Breast epithelium (tissue), 4 donors: ENCODE data around the gene MEIS2. TPM values are rescaled to one million over a fixed set of nuclear protein-coding genes. Genes with fewer than 3 reads are reported as not detected.

Experiments used
- DNase-seq, 2 donors: peaks; one replicate each; pipeline ENCODE4 v3.0.0-alpha.2; 2019; ENCODE audit warnings: low spot score in 2 of 2
- H3K27ac ChIP-seq, 2 donors: fragments of 200-600 bp; sonication (generic) in 1 of 2; one replicate each; pipeline ENCODE4 v1.5.1; 2016 to 2019; ENCODE audit warnings: mild to moderate bottlenecking in 1 of 2
- H3K27me3 ChIP-seq, 2 donors: fragments of 200-600 bp; sonication (generic) in 1 of 2; one replicate each; pipeline versions ENCODE4 v1.5.1 to v1.6.0; 2017 to 2019; ENCODE audit warnings: control low read depth in 1 of 2, mild to moderate bottlenecking in 1 of 2
- H3K36me3 ChIP-seq: fragments of 200-600 bp; one replicate; pipeline ENCODE4 v1.5.1; 2019
- H3K4me1 ChIP-seq, 2 donors: fragments of 200-600 bp; sonication (generic); one replicate each; pipeline ENCODE4 v1.5.1; 2016 to 2019; ENCODE audit warnings: control low read depth in 1 of 2
- H3K4me3 ChIP-seq, 3 donors: fragments of 200-600 bp; sonication (generic); 1 replicate in 2 of 3; 2 replicates in 1 of 3; pipeline ENCODE4 v1.5.1; 2016 to 2019; ENCODE audit warnings: mild to moderate bottlenecking in 3 of 3, moderate library complexity in 2 of 3
- H3K9me3 ChIP-seq, 2 donors: fragments of 200-600 bp; sonication (generic) in 1 of 2; one replicate each; pipeline ENCODE4 v1.5.1; 2016 to 2019; ENCODE audit warnings: control low read depth in 1 of 2
- CTCF ChIP-seq, 3 donors: fragments of 450-650 bp; IDR thresholded peaks; one replicate each; pipeline ENCODE4 v1.5.1; 2016 to 2017; ENCODE audit warnings: antibody characterized with exemption in 3 of 3, mild to moderate bottlenecking in 3 of 3, moderate library complexity in 3 of 3
- POLR2A ChIP-seq: fragments of 450-650 bp; IDR thresholded peaks from one replicate; pipeline ENCODE4 v1.6.1; 2016; ENCODE audit warnings: antibody characterized with exemption, mild to moderate bottlenecking, moderate library complexity
- POLR2AphosphoS5 ChIP-seq, 3 donors: sonication (generic); formaldehyde crosslinking; IDR thresholded peaks; one replicate each; pipeline ENCODE4 v1.6.1; 2017; ENCODE audit warnings: antibody characterized with exemption in 3 of 3
- intact Hi-C: fragments of 100-400 bp; cut with DNase I; formaldehyde crosslinking; loops from one replicate; pipeline ENCODE4 v1.15.1; 2023; ENCODE audit warnings: low total_unique reads
- total RNA-seq, 3 donors: library from RNA; depleted of rRNA; stranded (reverse); fragments of >200 nt; gene quantifications; one replicate each; pipeline ENCODE4 v1.1.0, GENCODE V29; 2016

MEIS2 gene
- total RNA-seq, 3 donors from 2014 or later = 18.2 to 55.8 (median 28.5) TPM

GRCh38 chr15:36877294-36877693 lies 223.1 kb downstream of the MEIS2 start:
- DNase-seq = no peak
- intact Hi-C loops = no loop called here
- Histone ChIP-seq H3K27ac (no peak overlapping the region), H3K4me1 (no peaks in the 10 kb centered on the region), H3K9me3 (no peaks in the 10 kb centered on the region), H3K4me3 (no peak overlapping the region), H3K27me3 (peaks cover 0 to 25% of the 10 kb centered on the region in 2 donors), H3K36me3 (no peaks in the 10 kb centered on the region)
- TF ChIP-seq POLR2AphosphoS5 (IDR thresholded peaks at IDR 0.05) (no peak), CTCF (IDR thresholded peaks at IDR 0.05) (no peak), POLR2A (no peak)

GRCh38 chr15:36875740-36876334 lies 224.5 kb downstream of the MEIS2 start:
- DNase-seq = no peak
- Histone ChIP-seq H3K27ac (no peak overlapping the region), H3K9me3 (no peaks in the 10 kb centered on the region), H3K4me3 (no peak overlapping the region), H3K27me3 (peaks cover 0 to 10% of the 10 kb centered on the region in 2 donors), H3K4me1 (no peaks in the 10 kb centered on the region), H3K36me3 (no peaks in the 10 kb centered on the region)
- TF ChIP-seq POLR2AphosphoS5 (IDR thresholded peaks at IDR 0.05) = no peak
- TF ChIP-seq CTCF (IDR thresholded peaks at IDR 0.05) = no peak
- no peak for TF ChIP-seq POLR2A
- intact Hi-C loops = no loop called here

- no peak overlapping the region for H3K4me3 ChIP-seq
- TF ChIP-seq POLR2AphosphoS5 (IDR thresholded peaks at IDR 0.05) (no peak), CTCF (IDR thresholded peaks at IDR 0.05) (no peak), POLR2A (no peak)
- no peaks in the 10 kb centered on the region for H3K4me1 ChIP-seq
- DNase-seq = no peak
- H3K9me3 ChIP-seq = no peaks in the 10 kb centered on the region
- H3K36me3 ChIP-seq = no peaks in the 10 kb centered on the region
- peaks cover 0 to under 1% of the 10 kb centered on the region in 2 donors for H3K27me3 ChIP-seq
- intact Hi-C loops = no loop called here
- no peak overlapping the region for H3K27ac ChIP-seq
Observed at GRCh38 chr15:36874930-36875329, 225.4 kb downstream of the MEIS2 start.

- no peaks in the 10 kb centered on the region for H3K27me3 ChIP-seq
- intact Hi-C loops = no loop called here
- no peak for DNase-seq
- no peaks in the 10 kb centered on the region for H3K36me3 ChIP-seq
- no peak overlapping the region for H3K27ac ChIP-seq
- H3K4me3 ChIP-seq = no peak overlapping the region
- no peaks in the 10 kb centered on the region for H3K9me3 ChIP-seq
- H3K4me1 ChIP-seq = no peaks in the 10 kb centered on the region
- TF ChIP-seq POLR2A = no peak
- no peak for TF ChIP-seq CTCF (IDR thresholded peaks at IDR 0.05)
- no peak for TF ChIP-seq POLR2AphosphoS5 (IDR thresholded peaks at IDR 0.05)
Observed at GRCh38 chr15:36867436-36867835, 232.9 kb downstream of the MEIS2 start.

- no peaks in the 10 kb centered on the region for H3K9me3 ChIP-seq
- no peak overlapping the region for H3K4me3 ChIP-seq
- no peaks in the 10 kb centered on the region for H3K27me3 ChIP-seq
- no peak for DNase-seq
- intact Hi-C loops = no loop called here
- TF ChIP-seq CTCF (IDR thresholded peaks at IDR 0.05) (no peak), POLR2AphosphoS5 (IDR thresholded peaks at IDR 0.05) (no peak), POLR2A (no peak)
- H3K27ac ChIP-seq = no peak overlapping the region
- H3K36me3 ChIP-seq = no peaks in the 10 kb centered on the region
- no peaks in the 10 kb centered on the region for H3K4me1 ChIP-seq
Observed at GRCh38 chr15:36866896-36867295, 233.5 kb downstream of the MEIS2 start.
